GM12874 (cell line): ENCODE results near the gene UVSSA.

Experiments used
- CTCF ChIP-seq: IDR thresholded peaks from 2 replicates; pipeline ENCODE4 v1.5.1; 2011; ENCODE audit warnings: low read depth, mild to moderate bottlenecking, control low read depth, low read length, moderate library complexity; ENCODE audit not compliant: insufficient read depth

Gene UVSSA

GRCh38 chr4:1358421-1359143 is 11.6 kb downstream of the UVSSA start:
- no peak for TF ChIP-seq CTCF

- no peak for TF ChIP-seq CTCF
Measured at GRCh38 chr4:1359144-1359501, 12.1 kb downstream of the UVSSA start.

GRCh38 chr4:1359976-1360375 is 13.0 kb downstream of the UVSSA start:
- TF ChIP-seq CTCF = no peak

GRCh38 chr4:1360423-1361283 is 13.6 kb downstream of the UVSSA start:
- no peak for TF ChIP-seq CTCF

- no peak for TF ChIP-seq CTCF
Measured at GRCh38 chr4:1361431-1361830, 14.4 kb downstream of the UVSSA start.

- TF ChIP-seq CTCF = no peak
Measured at GRCh38 chr4:1362046-1362445, 15.0 kb downstream of the UVSSA start.

- TF ChIP-seq CTCF = no peak
Measured at GRCh38 chr4:1362521-1362920, 15.5 kb downstream of the UVSSA start.
